LNCaP clone FGC (cell line): Measurements from ENCODE around the gene ABCG1.
A peak's percentile ranks its signal among the peaks of the same experiment; 100 is the strongest.

ENCODE experiments used
- DNase-seq: peaks from one replicate; pipeline ENCODE4 v3.0.0-alpha.2; 2011; ENCODE audit warnings: low read depth
- H3K4me3 ChIP-seq: 2 replicates; pipeline ENCODE4 v1.5.1; 2011; ENCODE audit warnings: mild to moderate bottlenecking, low read depth, low read length, control low read depth
- CTCF ChIP-seq: IDR thresholded peaks from 2 replicates; pipeline ENCODE4 v1.5.1; 2012; ENCODE audit warnings: mild to moderate bottlenecking; ENCODE audit not compliant: control insufficient read depth, insufficient read depth; ENCODE audit errors: extremely low read depth

The ABCG1 gene

GRCh38 chr21:42218836-42219605 is at the start of gene ABCG1:
ABCG1 (plus strand) TSS chr21:42219140; CDS start chr21:42219263, 123 bp downstream.
- DNase-seq = no peak

GRCh38 chr21:42169758-42170157 is 49.2 kb upstream of the ABCG1 start:
- TF ChIP-seq CTCF = no peak
- DNase-seq = no peak
- no peak overlapping the region for H3K4me3 ChIP-seq

More at GRCh38 chr21:42218836-42219605, at the start of gene ABCG1:
- H3K4me3 ChIP-seq = peak within 1 kb of the TSS; percentile 71
- TF ChIP-seq CTCF = no peak

- TF ChIP-seq CTCF = no peak
- no peak for DNase-seq
- no peak overlapping the region for H3K4me3 ChIP-seq
These were observed 47.6 kb upstream of the ABCG1 start for GRCh38 chr21:42171091-42172053.

DNA sequence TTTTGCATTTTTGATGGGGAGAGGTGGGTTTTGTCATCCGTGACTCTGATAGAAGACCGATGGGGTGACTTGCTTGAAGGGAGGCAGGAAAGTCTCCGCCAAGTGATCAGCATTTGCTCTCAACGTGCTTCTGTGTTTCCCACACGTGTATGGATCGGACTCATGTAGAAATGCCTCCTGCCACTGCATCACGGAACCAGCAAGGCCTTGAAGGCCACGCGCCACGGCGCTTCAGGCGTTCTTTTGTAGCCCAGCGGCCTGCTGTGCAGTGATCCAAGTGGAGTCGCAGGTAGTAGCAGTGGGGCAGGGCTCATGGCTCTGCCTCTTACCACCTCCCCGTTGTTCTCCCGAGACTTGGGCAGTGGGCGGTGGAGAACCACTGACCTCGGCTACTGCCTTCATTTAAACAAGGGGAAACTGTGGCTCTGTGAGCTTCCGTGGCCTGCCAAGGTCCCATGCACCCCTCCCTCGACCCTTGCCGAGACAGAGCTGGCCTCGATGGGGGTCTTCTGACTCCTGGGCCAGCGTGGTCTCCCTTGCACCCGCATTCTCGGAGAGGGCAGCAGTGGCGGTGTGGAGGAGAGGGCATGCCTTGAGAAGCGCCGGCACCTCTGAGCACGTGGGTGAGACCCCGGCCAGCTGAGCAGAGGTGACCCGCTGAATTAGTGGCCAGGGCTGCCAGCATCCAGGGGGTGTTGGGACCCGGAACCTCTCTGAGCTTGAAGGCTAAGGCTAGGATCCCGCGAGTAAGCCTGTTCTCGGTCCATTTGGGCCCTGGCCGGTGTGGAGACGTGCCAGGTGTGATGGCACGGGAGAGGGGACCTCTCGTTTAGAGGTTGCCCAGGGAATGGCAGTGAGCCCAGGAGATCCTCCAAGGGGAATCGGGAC is 46.1 kb upstream of the ABCG1 start:
- no peak for DNase-seq
- H3K4me3 ChIP-seq = no peak overlapping the region
- no peak for TF ChIP-seq CTCF

- H3K4me3 ChIP-seq = no peak overlapping the region
- DNase-seq = no peak
- no peak for TF ChIP-seq CTCF
These were observed 44.8 kb upstream of the ABCG1 start for GRCh38 chr21:42174173-42174572.

DNA sequence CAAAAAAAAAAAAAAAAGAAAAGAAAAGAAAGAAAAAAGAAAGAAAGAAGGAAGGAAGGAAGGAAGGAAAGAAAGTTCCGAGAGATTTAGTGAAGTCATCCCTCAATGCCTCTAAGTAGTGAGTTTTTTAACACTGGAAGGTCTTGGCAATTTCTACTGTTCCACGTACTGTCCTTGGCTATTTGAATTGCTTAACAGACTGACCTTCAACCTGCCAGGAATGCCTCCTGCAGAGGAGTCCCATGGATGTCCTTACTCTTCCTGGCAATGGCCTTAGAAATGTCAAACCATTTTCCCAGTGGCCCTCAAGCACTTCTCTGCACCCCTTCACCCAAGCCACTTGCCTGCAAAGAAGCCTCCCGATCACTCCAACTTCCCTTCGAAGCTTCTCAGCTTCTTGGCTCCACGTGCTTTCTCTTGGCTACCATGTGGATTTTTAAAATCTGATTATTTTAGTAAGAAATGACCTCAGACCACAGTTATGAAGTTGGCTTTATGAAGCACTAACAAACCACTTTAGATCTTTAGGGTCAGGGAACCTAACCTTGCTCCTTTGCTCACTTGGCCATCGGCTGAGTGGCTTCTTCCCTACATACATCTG is 43.7 kb upstream of the ABCG1 start:
- TF ChIP-seq CTCF = no peak
- no peak for DNase-seq
- no peak overlapping the region for H3K4me3 ChIP-seq
